HS-27A (cell line): ENCODE measurements around the gene KCND2.

Experiments
- DNase-seq: peaks from one replicate; pipeline ENCODE4 v3.0.0-alpha.2; 2012; ENCODE audit warnings: low read depth, missing footprints

The KCND2 gene

DNA sequence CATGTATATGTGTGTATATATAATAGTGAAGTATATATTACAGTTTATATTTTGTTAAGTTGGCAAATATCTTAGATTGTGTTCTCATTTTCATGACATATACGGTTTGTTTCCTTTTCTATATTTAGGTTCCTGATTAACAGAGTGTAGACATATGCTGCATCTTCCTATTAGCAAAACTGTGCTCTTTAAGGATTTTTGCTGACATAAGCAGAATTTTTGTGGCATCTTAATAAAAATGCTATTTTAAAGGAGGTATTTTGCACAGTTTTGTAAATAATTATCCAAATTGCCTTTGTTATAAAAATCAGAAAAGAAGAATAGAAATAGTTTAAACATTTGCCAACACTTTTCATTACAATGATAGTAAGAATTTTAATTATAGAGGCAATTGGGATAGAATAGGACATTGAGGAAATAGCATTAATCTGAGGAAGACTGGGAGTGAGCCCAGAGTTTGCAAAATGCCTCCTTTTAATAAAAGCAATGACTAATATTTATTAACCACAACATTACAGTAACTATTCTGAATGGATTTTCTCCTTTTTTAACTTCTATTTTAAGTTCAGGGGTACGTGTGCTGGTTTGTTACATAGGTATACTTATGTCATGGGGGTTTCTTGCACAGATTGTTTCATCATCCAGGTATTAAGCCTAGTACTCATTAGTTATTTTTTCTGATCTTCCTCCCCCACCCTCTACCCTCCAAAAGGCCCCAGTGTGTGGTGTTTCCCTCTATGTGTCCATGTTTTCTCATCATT is 38.2 kb downstream of the KCND2 start:
- DNase-seq: no peak

DNA sequence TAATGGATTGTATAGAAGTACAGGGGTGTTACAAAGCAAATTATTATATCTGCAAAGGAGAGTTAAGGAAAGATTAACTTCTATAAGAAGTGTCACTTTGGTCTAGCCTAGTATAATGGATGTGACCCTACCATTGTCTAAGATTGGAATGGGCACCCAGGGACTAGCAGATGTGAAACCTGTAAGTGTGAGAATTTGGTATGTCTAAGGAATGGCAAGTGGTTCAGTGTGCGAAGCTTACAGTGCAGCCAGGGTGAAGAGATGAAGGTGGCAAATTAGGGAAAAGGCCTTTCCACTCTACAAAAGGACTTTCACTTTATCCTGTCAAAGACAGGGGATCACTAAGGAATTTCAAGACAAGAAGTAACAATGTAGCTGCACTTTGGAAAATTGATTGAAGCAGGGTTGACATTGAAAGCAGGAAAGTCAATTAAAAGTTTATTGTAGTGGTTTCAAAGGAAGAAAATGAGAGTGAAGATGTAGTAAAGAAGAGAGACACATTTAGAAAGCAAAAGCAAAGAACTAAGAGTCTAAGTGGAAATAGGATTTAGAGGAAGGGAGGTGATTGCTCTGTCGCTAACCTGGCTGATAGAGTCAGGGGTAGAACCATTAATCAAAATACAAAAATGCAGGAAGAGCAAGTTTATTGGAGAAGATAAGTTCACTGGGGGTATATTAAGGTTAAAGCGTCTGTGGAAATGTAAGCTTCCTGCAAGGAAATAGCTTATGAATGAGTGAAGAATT is 47.4 kb downstream of the KCND2 start:
- no peak for DNase-seq

DNA sequence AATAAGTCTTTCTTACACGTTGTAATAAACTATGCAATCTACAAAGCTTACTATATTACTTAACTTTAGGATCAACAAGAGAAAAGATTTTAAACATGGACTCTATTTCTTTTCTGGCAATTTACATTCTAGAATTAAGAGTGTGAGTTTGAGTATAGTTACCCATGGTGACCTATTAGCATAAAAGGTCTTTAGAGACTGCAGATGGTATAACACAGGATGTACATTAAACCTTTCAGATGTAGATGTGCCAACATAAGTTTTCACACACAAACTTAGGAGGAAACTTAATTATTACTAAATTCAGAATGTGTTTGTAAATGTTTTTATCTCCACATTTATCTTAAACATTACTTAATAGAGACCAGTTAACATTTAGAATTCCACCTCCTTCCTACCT is 54.1 kb downstream of the KCND2 start:
- DNase-seq: no peak

DNA sequence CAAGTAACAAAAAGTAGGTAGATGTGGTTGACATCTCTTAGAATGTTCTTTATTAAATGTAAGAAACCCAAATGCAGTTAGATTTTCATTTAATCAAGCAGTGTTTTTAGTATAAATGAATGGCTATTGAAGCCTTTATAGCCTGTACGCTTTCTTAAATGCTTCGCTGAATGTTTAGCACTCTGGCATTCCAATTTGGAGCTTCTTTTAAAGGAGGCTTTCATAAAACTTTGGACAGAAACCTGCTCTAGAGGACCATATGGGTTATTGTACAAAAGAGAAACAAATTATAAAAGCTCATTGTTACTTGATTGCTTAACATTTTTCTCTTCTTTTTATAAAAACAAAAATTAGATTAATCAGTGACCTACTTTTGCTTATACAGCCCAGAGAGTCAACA is 59.5 kb downstream of the KCND2 start:
- no peak for DNase-seq

DNA sequence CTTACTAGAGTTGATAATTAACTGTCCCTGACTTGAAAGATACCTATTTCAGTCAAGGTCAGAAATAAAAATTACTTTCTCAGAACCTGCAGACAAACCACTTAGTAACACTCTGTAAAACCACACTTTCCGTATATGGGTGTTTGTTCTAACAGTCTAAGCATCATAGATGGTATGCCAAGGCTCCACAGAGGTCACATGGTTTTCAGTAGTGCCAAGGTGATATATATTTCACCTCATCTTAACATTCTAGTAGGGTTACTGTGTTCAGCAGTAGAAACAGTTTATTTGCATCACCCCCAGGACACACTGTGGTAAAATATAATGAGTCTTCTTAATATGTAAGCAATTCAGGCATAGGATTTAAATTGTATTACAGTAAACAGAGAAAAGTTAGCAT is 61.5 kb downstream of the KCND2 start:
- DNase-seq: no peak

DNA sequence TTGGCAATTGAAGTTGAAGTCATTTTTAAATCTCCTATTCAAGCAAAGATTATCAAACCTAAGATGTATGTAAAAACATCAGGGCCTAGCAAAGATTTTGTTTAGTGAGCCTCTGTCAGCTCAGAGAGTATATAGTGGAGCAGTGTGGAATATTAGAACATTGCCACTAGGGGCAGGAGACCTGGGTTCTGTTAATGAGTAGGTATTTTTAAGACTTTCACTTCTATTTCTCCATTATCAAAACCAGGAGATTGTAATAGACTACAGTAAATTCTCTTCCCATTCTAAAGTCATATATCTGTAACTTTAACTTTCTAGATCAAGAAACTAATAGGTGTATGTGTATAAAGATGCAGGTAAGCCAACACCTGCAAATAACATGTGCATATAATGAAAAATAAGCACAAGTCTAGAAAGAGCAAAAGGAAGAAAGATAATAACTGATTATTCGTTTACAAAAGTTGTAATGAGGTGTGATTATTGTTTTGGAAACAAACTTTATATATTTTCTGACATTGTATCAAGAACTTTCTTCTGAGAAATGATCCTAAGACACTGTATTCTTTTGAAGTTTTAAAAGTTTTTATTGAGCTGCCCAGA is 64.4 kb downstream of the KCND2 start:
- no peak for DNase-seq

DNA sequence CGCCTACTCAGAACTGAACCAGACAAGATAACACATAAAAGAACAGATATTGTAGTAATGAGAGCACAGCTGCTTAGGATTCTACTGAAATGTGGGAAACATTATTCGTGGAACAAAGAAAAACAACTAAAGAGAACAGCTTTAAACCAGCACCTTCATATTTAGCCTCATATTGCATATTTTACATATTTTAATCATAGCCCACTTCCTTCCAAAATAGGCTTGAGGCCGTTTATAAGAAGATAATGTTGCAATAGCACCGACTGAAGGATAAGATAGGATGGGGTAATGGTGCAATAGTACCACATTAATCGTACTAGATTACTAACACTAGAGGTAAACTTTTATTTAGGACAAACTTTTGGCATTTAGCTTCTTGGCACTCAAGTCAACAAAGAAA is 71.3 kb downstream of the KCND2 start:
- no peak for DNase-seq

DNA sequence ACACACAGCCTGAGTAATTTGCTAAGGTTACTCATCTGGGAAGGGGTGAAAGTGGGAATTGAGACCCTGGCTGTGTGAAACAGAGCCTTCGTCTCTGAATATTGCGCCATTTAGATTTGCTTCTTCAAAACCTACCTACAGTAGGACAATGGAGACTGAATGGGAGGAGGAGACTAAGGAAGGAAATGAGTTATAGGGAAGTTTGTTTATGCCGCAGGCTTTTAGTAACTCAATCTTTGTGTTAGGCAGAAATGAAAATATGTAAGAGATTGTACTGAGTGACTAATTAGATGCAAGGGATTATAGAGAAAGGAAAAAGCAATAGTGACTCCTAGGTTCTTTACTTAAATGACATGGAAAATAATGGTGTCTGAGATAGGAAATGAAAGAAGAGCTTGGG is 80.2 kb downstream of the KCND2 start:
- DNase-seq: no peak

DNA sequence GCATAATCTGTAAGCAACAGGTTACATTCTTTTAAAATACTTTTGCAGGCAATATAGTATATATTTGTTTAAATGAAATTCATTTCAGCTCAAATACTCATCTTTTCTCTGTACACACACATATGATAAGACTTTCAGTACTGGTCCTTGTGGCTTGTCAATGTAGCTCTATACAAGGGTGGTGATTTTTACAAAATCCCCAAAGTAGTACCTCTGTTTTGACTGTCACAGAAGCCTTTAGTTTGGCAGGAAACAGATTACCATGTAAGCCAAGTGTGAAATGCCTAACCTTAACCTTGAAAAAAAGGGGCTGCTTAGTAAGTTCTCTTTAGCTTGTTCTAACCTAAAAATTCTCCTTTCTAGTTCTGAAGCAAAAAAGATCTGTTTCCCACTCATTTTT is 87.9 kb downstream of the KCND2 start:
- DNase-seq: no peak

DNA sequence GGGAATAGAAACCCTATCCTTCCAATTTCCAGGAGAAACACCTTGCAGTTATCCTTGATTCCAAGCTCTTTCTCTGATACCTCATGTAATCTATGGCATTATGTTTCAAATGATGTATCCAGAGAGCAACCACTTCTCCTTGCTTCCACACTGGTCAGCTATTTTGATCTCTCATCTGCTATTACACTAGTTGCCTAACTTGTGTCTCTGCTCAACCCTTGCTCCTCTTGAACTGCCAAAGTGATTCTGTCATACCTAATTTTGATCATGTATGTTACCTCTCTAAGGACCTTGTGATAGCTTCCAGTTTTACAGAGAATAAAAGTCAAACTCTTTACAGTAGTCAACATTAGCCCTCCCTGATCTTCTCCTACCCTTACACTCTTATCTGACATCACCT is 90.4 kb downstream of the KCND2 start:
- no peak for DNase-seq

DNA sequence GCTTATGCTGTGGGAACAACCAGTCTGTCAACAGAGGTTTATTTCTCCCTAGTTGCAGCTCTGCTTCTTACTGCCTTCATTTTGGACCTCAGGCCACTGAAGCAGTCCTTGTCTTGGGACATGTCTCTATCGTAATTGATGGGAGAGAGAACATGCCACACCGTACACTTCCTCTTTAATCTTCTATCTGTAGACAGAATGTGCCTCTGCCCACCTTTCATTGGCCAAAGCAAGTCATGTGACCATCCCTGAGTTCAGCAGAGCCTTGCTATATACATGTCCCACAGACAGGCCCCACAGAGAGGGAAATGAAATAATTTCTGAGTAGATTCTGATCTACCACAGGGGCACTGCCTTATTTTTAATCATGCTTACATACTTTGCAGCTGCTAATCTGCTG is 98.0 kb downstream of the KCND2 start:
- no peak for DNase-seq

DNA sequence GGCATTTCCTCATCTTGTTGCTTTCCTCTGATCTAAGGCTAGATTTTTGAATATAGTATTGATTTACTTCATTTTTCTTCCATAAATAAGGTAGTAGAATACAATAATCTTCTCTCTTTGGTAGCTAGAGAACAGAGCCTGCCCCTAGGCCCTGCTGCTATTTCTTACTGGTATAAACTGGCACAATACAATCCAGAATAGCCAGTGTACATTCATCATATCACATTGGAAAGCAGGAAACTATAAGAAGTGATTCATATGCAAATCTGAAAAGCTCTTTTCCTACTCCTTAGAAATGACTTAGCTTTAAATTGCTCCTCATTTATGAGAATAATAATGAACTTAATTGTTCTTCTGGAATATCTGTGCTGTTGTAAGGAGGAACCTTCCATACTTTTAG is 100.2 kb downstream of the KCND2 start:
- no peak for DNase-seq

DNA sequence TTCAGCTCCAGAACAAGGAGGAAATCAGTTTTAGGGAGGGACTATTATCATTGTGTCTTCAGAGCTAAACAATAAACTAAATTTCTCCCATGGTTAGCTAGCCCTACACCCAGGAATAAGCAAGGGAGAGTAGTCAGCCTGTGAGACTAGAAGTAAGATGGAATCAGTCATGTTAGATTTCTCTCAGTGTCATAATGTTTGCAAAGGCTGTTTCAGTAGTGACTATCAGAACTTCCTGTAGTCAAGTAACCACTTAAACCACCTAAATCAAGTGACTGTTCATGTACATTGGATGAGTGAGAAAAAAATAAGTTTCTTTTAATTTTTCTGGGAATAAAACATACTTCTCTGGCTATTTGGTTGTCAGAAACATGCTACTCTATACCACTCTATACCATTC is 121.6 kb downstream of the KCND2 start:
- no peak for DNase-seq

DNA sequence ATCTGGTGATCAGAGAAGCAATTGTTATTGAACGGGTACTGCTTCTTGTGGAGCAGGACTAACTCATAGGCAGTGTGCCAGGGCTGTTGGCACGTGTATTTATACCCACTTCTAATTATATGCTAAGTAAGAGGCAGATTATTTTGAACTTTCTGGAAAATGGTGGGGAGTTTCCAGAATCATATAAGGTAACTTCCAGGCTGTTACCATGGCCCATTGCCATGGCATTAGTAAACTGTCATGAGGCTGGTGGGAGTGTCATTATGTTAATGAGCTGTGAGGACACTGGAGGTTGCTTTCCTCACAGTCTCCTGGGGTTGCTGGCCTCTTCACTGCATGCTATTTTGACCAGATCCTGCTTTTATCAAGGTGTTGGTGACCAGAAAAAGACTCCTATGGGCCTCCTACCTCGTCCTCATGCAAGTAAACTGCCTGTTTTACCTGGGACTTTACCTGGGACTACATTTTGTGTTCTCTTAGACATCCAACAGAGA is 122.6 kb downstream of the KCND2 start:
- DNase-seq: no peak

DNA sequence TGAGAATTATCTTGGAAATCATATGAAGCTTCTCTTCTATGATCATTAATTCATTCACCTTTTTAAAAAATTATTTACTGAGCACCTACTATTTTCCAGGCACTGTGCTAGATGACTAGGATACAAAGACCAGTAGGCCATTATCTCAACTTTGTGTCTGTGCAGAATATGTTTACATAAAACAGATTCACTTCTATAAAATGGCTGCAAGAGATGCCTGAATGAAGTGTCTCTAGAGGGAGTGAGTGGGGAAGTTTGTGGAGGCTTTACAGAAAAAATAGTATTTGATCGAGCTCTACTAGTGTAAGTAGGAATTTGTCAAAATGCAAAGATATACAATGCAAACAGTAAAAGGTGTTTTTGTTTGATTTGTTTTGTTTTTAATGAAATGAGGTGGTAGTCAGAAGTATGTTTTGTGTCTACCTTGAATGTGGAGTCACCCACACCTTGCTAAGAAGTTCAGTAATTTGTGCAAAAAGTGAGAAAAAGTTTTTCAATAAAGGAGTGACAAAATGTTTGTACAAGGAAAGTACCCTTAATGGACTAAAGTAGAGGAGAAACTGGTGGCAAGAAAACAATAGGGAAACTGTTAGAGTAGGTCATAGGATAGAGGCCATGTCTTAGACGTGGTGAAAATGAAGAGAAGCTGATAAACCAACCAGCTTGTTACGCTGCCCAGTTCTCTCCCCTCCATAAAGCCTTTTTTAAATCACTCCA is 125.5 kb downstream of the KCND2 start:
- no peak for DNase-seq

DNA sequence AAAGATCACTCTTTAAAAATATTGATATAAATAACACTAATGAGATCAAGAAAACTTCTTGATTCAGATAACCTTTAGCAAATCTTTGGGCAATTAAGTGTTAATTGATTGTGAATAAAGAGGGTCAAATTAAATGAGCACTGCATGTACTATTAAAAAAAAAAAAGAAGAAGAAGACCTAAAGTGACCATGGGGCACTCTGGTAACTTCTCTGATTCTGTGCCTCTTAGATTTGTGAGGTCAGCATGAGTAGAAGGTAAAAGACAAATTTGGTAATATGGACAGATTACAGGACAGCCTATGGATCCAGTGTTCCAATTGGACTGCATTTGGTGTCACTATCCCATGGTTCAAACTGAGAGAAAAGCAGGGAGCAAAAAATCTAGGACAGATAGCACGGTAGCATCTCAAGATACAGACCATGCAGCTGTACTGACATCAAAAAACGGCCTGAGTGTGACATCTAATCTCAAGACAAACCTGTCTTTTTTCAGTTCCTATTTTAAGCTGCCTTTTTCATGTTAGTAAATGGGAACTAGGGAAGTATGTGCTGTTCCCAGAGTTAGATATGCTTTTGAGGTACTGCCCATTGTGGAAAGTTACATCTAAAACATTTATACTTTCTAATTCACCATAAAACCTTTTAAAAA is 128.0 kb downstream of the KCND2 start:
- no peak for DNase-seq

DNA sequence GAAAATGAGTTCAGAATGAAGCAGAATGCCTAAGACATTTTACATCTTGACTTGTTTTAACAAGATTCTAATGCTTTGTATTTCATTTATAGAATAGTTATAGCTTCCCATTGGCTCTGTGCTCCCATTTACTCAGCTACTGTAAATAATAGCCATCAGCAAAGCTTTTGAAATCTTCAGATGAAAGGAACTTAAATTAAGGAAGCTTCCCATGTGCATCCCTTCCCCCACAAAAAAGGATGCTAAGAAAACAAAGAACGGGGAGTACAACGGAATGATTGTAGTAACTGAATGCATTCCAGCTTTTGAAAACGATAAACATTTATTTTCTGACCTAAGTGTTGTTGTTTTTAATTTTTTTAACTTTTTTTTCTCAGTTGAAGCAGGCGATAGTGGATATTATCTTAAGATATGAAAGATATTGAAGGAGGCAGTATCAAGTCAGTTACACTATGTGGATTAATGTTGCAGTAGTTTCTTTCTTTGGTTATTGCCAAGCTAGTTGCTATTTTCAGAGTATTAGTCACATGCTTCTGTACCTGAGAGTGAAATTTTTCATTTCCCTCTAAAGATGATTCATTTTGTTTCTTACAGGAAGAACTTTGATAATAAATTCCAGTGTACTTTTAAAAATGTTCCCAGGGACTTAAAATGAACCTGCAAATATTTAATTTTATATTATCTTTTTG is 129.2 kb downstream of the KCND2 start:
- no peak for DNase-seq

DNA sequence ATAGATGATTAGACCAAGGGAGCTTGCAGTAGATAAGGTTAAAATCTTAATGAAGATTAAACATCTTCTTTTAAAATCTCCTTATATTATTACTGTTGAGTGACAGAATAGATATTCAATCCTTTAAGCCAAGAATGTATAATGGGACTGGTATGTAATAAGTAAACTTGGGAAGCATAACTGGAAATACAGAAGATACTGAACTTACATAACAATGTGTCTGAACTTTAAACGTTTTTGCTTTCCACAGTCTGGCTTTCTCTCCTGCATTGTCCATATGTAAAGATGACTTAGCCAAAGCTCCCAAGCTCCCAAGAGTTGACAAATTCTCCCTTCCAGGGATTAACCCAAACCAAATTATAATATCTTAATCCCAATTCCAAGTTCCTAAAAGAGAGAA is 129.8 kb downstream of the KCND2 start:
- no peak for DNase-seq

DNA sequence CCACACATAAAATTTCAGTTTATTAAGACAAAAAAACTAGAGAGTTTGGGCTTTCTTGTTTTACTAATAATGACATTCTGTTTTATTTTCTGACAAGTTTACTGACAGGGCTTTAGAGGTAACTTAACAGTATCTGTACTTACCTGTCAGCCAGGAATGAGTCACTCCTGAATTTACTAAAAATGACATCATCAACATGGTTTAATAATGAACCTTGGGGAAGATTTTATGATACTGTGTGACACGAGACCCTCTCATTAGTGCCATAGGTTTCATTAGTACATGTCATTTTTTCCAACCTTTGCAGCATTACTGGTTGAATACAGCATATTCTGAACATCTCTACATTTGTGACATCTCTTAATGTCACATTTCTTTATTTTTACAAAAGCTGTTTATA is 131.1 kb downstream of the KCND2 start:
- no peak for DNase-seq

DNA sequence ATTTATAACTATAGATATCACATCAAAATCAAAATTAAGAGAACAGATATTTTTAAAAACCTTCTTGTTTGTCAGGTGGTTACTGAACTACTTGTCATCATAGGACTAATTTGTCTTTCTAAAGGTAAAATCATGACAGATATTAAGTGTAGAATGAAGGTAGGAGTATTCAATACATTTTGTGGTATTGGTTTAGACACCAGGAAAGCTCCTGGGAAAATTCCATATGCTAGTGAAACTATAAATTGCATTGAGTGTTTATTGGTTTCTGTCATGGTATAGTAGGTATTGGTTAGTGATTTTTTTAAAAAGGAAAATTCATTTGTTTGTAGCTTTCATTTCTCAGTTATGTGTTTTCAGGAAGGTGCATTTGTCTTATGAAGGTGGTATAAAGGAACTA is 132.7 kb downstream of the KCND2 start:
- DNase-seq: no peak

DNA sequence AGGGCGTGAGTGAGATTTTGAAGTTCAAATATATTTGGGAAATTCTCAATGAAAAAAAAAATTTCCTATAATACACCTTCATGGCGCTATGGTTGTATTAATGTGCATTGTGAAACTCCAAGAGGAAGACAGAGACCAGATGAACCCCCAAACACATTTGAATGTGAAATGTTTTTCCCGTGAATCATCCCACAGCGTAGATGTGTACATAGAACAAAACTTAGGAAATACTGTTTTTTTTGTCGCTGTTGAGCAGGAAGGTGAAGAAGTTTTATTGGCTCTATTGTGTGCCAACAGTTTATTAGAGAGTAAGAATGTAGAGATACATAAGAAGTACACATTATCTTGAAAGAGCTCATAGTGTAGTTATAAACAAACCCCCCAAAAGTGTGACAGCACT is 134.0 kb downstream of the KCND2 start:
- no peak for DNase-seq
